CD4-positive, alpha-beta T cell treated with Interleukin-15 for 4 hours (primary cell): ENCODE data around the gene UNC45A.
A peak's percentile ranks its signal among the peaks of the same experiment; 100 is the strongest.

Experiments
- DNase-seq: peaks from one replicate; pipeline ENCODE4 v3.0.0-alpha.2; 2020; ENCODE audit warnings: low spot score

The UNC45A gene

DNA sequence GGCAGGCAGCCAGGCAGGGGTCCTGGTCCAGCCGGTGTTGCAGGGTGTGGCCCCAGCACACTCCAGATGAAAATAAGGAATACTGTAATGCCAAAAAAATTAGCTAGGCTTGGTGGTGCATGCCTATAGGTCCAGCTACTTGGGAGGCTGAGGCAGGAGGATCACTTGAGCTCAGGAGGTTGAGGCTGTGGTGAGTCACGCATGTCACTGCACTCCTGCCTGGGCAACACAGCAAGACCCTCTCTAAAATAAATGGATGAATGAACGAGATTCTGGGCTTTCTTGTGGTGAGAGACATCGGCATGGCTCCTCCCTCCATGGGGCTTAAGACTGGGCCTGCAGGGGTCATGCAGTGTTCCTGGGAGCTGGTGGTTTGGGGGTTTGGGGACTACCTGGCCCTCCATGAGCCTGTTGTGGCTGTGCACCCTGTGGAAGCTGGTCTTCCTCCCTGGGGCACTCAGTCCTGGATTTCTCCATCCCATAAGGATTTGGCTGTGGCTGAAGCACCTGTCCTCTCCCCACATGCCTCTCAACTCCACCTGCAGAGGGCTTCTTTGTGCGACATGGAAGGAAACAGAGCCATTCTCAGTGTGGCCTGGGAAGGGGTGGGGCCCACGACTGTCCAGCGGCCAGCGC is 12.0 kb downstream of the UNC45A start:
- no peak for DNase-seq

DNA sequence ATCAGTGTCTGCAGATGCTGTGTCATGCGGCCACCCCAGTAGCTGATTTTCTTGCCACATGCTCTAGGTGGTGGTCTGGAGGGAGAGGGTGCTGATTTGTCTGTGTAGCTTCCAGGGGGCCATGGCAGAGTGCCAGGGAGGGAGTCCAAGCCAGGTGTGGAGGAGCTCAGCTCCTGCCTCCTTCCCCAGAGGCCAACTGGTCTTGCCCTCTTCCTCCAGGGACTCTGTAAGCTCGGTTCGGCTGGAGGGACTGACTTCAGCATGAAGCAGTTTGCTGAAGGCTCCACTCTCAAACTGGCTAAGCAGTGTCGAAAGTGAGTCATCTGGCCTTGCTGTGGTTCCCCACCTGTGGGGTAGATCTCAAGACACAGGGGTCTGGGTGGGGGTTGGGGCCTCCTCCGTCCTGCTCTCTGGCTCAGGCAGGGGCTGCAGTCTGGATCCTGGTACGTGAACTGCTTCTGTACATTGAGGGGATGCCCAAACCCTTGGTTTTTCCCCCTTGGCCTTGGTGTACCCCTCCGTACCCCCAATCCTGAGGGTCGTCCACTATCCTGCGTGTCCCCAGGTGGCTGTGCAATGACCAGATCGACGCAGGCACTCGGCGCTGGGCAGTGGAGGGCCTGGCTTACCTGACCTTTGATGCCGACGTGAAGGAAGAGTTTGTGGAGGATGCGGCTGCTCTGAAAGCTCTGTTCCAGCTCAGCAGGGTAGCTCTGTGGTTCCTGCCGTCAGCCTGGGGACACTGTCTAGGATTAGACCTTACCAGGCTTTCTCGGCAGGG is 12.7 kb downstream of the UNC45A start:
- no peak for DNase-seq

GRCh38 chr15:90948506-90948905 is 13.4 kb downstream of the UNC45A start:
- DNase-seq: no peak

GRCh38 chr15:90949979-90950675 is 15.0 kb downstream of the UNC45A start:
- no peak for DNase-seq

GRCh38 chr15:90950676-90951075 is 15.6 kb downstream of the UNC45A start:
- no peak for DNase-seq

GRCh38 chr15:90952901-90953677 is 18.0 kb downstream of the UNC45A start:
- no peak for DNase-seq

GRCh38 chr15:90953947-90954711 is 19.0 kb downstream of the UNC45A start:
- DNase-seq: no peak

- DNase-seq: peak; percentile 84
Observed at GRCh38 chr15:90954712-90955623, 19.9 kb downstream of the UNC45A start, which contains the start of gene RCCD1. RCCD1 (plus strand) TSS chr15:90954884; CDS start chr15:90956735, 1,851 bp downstream.

GRCh38 chr15:90955624-90956273 is 20.7 kb downstream of the UNC45A start:
- no peak for DNase-seq

GRCh38 chr15:90956274-90957030 is 21.4 kb downstream of the UNC45A start:
- peak; percentile 51 for DNase-seq

GRCh38 chr15:90957031-90957790 is 22.1 kb downstream of the UNC45A start:
- DNase-seq: no peak

DNA sequence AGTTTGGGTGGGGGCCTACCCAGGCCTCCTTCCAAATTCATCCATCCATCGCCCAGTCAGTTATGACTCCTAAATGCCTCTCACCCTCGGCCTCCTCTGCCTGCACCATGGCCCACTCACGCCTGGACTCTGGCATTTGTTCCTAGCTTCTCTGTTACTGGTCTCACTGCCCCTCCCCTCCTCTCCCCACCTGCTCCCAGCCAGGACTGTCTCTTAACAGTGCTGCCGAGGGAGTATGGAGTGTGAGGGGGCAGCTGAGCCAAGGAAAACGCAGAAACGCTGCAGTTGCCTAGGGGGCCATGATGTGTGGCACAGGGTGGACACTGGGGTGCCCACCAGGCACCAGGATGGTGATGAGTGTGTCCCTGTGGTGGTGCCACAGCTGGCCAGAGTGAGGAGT is 22.7 kb downstream of the UNC45A start:
- DNase-seq: no peak

DNA sequence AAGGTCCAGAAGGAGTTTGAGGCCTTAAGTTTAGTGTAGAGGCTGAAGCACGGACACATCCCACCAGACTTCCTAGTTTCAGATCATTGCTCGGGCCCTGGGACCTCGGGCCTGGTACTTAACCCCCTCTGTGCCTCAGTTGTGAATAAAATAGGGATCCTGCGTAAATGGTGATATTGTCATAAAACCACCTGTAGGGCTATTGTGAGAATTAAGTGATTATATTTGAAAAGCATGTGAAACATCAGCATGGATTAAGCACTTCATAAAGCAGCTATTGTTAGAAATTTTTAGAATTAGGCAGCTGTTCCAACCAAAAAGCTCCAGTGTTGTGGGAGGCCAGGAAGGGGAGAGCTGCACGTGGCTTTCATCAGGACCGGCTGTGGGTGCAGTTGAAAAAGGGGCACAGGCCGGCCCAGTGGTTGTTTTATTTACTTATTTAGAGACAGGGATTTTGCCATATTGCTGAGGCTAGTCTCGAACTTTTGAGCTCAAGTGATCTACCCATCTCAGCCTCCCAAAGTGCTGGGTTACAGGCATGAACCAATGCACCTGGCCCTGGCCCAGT is 24.0 kb downstream of the UNC45A start:
- DNase-seq: no peak

GRCh38 chr15:90959894-90960293 is 24.8 kb downstream of the UNC45A start:
- no peak for DNase-seq

- DNase-seq: no peak
Observed at GRCh38 chr15:90960298-90961091, 25.4 kb downstream of the UNC45A start.

DNA sequence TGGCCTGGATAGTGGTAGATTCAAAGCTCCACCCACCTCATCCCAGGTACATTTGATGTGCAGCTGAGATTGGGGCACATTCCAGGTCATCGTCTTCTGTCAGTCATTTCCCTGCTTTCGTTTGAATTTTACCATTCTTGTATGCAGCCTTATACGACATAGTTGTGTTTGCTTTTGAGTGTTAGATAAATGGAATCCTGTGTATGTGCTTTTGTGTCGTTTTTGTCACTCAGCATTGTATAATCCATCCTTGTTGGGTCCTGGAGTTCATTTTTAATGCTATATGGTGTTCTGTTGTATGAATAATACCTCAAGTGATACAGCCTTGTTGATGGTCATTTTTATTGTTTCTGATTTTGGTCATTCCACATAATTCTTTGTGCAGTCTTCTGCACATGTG is 26.9 kb downstream of the UNC45A start:
- no peak for DNase-seq

- no peak for DNase-seq
Observed at GRCh38 chr15:90966262-90966661, 31.2 kb downstream of the UNC45A start.
